HG03064 (cell line): ENCODE results near the gene FANCC.

Source experiments
- ATAC-seq: cut with Tn5 transposase; IDR thresholded peaks from one replicate; pipeline ENCODE4 v1.9.1; 2021; ENCODE audit warnings: low read depth; ENCODE audit not compliant: unreplicated experiment

Gene FANCC

DNA sequence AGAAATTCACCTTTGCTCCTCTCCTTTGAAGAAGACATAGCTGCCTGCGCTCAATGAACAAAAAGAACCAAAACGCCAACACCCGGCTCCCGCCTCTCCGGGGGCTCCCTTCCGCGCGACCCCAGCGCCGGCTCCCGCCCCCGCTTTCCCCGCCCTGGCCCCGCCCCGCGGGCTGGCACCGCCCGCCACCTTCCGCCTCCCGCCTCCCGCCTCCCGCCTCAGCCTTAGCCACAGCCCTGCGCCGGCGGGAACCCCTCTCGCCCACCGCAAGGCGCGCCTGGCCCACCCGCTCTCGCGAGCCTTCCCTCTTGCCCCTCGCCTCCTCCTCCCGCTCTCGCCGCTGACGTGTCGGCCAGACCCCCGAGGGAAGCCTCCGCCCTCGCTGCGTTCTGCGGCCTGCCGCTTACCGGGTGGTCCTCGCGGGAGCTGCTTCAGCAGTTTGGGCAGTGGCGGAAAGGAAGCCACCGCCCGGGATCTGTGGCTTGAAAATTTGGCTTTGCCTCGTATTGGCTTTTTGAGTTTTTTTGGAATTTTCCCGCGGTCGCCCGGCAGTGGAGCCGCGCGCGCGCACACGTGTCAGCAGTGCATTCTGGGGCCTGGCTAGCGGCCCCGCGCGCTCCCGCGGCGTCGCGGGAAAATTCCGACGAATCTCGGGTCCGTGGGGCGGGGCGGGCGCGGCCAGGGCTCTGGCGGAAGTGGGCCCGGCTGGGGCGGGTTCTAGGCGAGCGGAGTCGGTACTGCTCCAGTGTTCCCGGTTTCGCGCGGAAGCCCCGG is at the start of gene FANCC:
Gene FANCC (minus strand): TSS at position 591 of the 774 bp plus-strand sequence. CDS start 68,418 bp downstream, outside the sequence.
- ATAC-seq = peak; percentile 61

GRCh38 chr9:95366731-95367325 is 49.3 kb upstream of the FANCC start:
- ATAC-seq = no peak

- no peak for ATAC-seq
These were observed 48.3 kb upstream of the FANCC start for GRCh38 chr9:95365766-95366165.

- no peak for ATAC-seq
These were observed 45.7 kb upstream of the FANCC start for GRCh38 chr9:95363051-95363841.

- ATAC-seq = no peak
These were observed 43.4 kb upstream of the FANCC start for GRCh38 chr9:95360866-95361265.

DNA sequence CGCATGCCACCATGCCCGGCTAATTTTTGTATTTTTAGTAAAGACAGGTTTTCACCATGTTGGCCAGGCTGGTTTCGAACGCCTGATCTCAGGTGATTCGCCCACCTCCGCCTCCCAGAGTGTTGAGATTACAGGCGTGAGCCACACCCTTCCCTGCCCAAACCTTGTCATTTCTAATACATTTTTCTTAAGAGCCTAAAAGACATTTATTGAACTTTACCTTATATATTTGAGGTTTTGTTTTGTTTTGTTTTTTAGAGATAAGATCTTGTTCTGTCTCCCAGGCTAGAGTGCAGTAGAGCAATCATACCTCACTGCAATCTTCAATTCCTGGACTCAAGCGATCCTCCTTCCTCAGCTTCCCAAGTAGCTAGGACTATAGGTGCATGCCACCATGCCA is 39.8 kb upstream of the FANCC start:
- no peak for ATAC-seq

- no peak for ATAC-seq
These were observed 38.0 kb upstream of the FANCC start for GRCh38 chr9:95355500-95355899.

DNA sequence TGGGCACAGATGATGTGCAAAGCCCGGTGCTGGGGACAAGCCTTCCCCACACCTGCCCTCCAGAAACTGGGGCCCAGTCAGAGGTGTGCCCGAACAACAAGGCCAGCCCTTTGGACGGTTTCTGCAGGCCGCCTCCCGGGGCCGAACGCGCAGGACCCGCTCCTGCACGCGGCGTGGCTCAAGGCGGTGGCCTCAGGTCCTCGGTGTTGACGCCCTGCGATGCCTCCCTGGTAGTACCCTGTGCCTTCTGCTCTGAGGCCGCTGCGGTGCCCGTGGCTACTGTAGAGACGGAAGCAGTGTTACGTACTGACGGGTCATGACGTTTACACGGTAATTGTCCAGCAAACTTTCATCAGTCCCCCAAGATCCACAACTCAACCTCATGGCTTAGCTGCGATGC is 33.5 kb upstream of the FANCC start:
- ATAC-seq = no peak

GRCh38 chr9:95350266-95350665 is 32.8 kb upstream of the FANCC start:
- no peak for ATAC-seq

DNA sequence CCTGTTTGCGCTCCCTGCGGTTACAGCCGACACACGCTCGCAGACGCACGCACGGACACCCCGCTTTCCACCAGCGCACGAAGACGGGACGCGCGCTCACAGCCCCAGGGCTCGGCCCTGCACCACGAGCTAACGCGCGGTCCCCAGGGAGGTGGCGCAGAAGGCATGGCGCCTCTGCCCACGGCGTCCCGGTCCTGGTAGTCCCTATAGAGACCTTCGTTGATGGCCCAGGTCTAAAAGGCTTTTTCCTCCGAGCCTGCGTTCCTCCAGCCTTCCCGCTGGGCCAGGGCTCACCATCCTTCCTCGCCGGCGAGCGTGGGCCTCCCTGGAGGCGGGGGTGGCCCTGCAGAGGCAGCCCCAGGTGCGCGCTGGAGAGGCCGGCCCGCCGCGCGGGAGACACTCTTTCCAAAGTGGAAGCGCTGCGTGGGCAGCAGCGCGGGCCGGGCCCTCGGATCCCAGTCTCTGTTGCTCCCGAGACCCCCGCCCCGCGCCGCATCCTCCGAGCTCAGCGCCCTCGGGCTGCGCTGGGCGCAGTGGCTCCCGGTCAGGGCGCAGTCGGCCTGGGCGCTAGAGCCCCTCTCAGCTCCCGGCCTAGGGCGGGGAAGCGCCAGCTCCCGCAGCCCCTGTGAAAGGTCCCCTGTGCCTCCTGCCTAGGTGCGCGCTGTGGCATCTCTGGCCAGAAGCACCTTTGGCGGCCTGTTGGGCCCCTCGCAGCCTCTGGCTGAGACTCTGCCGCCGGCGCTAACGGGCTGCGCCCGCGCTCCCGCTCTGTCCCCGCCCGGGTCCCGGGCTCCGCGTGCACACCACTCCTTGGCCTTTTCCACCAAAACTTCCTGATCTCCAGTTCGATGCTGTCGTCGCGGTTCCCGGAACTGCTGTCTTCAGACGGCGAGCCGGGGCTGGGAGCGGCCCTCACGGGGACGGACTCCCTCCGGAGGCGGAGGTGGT is 31.9 kb upstream of the FANCC start:
- no peak for ATAC-seq

DNA sequence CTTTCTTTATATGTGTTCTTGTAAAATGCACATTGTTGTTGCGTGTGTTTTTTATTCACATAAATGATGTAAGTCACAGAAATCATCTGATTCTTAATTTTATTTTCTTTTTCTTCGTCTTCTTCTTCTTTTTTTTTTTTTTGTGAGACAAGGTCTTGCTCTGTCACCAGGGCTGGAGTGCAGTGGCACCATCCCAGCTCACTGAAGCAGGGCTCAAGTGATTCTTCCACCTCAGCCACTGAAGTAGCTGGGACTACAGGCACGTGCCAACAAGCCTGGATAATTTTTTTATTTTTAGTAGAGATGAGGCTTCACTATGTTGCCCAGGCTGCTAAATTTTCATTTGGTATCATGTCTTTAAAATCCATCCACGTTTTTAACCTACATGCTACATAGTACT is 28.5 kb upstream of the FANCC start:
- no peak for ATAC-seq

- no peak for ATAC-seq
These were observed 27.3 kb upstream of the FANCC start for GRCh38 chr9:95344735-95345325.

- no peak for ATAC-seq
These were observed 26.3 kb upstream of the FANCC start for GRCh38 chr9:95343725-95344287.

DNA sequence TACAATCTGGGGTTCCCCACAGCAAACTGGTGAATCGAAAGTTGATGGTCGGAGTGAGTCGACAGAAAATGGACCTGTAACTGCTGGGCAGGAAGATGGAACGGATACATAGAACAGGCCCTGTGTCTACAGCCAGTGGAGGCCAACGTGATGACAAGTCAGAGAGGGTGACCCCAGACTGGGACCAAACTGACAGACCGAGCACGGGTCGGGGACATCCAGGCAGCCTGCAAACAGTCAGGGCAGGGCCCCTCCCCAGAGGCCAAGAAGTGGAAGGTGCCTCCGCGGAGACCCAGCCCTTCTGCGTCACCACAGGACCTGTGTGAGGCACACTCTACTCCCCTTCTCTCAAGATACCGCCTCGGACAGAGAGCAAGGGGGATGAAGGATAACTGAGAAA is 25.1 kb upstream of the FANCC start:
- no peak for ATAC-seq

GRCh38 chr9:95341293-95341962 is 23.9 kb upstream of the FANCC start:
- ATAC-seq = no peak

DNA sequence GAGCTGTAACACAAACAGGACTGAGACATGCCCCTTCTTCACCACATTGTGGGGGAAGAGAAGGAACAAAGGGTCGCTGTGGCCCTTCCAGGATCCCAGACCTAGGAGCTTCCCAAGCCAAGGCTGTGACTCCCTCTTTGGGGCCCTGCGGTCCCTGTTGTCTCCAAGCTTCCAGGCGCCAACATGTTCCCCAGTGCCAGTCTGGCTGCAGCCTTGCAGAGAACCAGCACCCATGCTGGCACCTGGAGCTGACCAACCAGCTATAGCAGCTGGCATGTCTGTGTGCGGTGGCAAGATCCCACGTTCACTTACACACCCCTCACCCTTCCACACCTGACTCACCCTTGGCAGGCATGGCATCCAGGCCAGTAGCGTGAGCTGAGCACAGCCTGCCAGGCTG is 20.7 kb upstream of the FANCC start:
- no peak for ATAC-seq

DNA sequence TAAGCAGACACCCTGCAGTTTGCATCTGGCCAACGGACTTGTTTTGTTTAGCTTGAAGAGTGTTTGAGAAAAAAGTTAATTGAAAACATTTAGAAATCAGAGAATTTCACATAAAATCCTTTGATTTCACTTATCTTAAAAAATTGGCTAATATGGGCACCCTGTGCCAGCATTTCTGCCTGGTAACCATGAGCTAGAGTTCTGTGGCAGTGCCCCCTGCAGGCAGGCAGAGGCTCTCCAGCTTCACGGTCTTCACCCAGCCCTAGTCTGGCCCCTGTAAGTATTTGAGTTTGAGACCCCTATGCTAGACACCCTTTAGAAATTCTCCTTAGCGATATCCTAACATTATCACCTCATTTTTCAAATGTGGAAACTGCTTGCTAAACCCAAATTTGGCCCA is 18.8 kb upstream of the FANCC start:
- ATAC-seq = no peak

GRCh38 chr9:95333426-95333825 is 15.9 kb upstream of the FANCC start:
- no peak for ATAC-seq

DNA sequence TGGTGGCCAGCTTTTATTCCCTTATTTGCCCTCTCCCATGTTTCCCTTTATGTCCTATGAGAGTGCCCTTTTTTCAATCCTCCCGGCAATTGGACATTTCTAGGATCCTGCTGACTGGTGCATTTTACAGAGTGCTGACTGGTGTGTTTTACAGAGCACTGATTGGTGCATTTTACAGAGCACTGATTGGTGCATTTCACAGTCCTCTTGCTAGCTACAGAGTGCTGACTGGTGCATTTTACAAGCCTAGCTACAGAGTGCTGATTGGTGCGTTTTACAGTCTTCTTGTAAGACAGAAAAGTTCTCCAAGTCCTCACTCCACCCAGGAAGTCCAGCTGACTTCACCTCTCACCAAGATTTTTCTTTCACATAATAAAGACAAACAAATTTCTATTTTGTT is 15.4 kb upstream of the FANCC start:
- no peak for ATAC-seq
